NCI-H526 treated with DMSO at 0.1 percent for 48 hours (cell line): ENCODE results near the gene PRUNE2.

ENCODE experiments used
- DNase-seq: peaks from one replicate; lab custom pipeline; 2025; lab: John Stamatoyannopoulos, UW

PRUNE2 gene

GRCh38 chr9:76898786-76899185 is 7.1 kb downstream of the PRUNE2 start:
- DNase-seq: no peak

- DNase-seq: no peak
These were observed 7.9 kb downstream of the PRUNE2 start for GRCh38 chr9:76897804-76898525.

GRCh38 chr9:76896035-76896434 is 9.9 kb downstream of the PRUNE2 start:
- DNase-seq: no peak

DNA sequence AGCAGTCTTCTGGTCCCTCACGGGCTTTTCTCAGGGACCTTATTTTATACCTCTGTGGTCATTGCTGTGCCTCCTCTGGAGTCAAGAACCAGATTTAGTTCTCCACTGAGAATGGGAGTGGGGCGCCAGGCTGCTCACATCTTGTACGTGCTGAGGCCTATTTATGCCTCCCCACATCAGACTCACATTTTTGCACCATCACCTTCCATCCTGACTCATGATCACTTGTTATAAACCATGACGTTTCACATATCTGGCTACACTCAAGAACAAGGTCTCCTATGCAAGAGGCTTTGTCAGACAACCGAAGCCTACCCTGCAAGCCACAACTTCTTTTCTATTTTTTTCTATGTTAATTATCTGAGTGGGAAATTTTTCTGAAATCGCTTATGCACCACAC is 10.7 kb downstream of the PRUNE2 start:
- no peak for DNase-seq

- DNase-seq: no peak
These were observed 11.7 kb downstream of the PRUNE2 start for GRCh38 chr9:76894198-76894597.

GRCh38 chr9:76893395-76893932 is 12.4 kb downstream of the PRUNE2 start:
- DNase-seq: no peak

- DNase-seq: no peak
These were observed 14.0 kb downstream of the PRUNE2 start for GRCh38 chr9:76891874-76892273.

DNA sequence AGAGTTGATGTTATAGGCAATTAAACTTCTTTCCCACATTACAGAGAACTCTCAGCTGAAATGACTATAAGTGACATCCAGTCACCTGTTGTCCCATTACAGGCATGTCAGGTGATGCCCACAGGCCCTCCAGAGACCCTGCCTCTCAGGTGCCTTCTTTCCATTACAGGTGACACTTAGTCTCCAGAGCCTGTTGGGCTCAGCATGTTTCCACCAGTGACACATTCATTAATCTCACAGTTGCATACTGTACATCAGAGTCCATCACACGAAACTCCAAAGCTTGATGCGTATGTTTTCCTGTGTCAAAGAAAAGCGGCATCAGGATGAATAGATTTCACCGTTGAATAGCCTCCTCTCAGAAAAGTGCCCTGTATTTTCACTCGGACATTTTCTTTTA is 14.6 kb downstream of the PRUNE2 start:
- DNase-seq: no peak

DNA sequence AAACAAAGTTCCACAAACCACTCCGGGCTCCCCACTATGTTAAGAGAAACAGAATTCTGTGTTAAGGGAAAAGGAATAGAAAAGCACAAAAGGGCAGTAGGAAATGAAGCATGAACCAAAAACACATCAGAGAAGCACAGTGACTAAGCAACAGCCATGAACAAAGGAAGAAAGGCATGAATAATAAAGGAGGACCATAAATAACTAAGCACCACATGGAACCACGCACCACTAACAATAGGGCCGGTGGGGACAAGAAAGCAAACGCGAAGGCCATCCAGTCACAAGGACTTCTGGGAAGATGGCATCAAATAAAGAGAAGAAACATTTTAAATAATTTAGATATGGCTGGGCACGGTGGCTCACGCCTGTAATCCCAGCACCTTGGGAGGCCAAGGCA is 18.0 kb downstream of the PRUNE2 start:
- no peak for DNase-seq

DNA sequence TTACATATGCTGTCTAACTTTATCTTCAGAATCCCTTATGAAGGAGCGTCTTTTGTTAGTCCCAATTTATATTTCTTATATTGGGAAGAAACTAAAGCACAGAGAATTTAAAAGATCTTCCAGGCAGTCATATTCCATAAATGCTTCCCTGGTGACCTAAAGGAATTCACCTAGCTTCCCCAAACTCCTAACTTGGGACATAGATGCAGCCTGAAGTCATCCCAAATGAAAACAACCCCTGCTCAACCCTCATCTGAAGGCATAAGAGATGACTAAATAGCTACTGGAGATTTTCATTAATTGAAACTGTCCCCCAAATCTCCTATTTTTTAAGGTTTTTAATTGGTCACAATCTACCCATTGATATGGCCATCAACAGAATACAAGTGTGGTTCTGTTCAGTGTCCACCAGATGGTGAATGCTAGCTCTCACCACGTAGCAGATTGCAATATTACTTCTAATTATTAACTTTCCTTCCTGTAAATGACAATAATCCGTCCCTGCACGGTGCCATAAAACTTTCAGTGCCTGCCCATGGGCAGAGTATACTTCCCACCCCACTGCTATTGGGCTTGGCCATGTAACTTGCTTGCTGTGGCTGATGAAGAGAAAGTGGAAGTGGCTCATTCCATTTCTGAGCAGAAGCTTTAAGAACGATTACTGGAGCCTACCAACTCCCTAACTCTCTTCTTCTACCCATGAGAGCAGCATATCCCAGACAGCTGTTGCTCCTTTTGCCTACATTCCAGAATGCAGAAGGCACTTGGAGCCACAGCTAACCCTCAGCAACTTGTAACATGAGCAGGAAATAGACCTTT is 18.7 kb downstream of the PRUNE2 start:
- DNase-seq: no peak

DNA sequence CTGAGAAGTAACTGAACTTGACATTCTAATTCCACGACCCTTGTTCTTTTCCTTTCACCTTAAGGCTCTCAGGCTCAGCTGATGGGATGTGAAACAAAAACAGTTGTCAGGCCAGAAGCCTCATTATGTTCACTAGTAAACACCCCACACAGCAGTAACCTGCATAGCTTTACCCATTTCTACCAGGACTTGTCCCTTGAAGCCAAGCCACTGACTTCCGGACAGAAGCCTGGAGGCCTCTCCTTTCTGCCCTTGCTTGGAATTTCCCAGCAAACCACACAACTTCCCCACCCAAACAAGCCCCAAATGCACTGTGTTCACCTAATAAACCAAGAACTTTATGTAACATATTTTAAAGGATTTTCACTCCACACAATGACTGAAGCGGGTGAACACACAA is 19.6 kb downstream of the PRUNE2 start:
- DNase-seq: no peak

DNA sequence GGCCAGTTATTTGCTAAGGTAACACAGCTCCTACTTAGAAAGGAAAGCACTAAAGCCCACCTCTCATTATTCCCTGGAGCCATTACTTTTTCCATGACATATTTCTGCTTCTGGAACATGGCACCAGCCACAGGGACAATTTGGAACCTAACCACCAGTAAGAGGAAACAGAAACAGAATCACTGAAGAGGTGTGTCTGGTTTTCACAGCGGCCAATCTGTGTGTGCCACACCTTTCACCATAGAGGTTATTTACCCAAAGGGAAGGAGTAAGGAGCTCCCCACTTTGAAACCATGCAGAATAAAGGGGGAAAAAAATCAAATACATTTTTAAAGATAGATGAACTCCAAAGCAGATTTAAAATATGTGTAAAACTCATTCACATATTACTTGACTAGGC is 21.1 kb downstream of the PRUNE2 start:
- no peak for DNase-seq

DNA sequence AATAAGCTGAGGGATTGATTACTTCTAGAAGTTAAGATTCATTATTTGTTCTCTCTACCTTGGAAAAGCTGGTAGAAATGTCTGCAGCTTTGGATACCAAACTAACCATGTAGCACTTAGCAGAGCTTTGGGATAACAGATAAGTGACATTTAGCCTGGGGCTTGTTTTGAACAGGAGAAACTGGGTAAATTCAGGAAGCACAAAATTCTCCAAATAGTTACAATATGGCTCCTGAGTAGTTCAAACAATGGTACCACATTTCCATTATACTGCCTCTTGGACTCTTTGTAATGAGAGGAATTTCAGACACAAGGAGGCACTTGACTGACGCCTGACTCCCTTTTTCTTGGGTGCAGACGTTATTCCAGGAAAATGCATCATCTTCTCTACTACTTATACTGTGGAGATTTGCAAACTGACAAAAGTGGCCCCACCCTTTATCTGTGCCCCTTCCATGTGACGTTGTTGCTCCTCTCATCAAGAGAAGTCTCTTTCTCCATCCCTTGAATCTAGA is 22.5 kb downstream of the PRUNE2 start:
- DNase-seq: no peak

DNA sequence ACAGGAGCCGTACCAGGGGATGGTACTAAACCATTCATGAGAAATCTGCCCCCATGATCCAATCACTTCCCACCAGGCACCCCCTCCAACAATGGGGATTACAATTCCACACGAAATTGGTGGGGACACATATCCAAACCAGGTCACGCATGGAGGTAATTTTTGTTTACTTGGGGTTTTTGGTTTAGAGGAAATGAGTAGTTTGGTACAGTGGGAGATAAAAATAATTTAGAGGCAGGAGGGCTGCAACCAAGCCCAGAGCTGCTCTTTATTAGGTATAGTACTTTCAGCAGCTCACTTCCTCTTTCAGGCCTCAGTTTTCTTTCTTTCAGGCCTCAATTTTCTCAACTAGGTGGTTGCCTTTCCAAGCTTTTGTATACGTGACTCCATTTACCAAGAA is 23.2 kb downstream of the PRUNE2 start:
- no peak for DNase-seq

DNA sequence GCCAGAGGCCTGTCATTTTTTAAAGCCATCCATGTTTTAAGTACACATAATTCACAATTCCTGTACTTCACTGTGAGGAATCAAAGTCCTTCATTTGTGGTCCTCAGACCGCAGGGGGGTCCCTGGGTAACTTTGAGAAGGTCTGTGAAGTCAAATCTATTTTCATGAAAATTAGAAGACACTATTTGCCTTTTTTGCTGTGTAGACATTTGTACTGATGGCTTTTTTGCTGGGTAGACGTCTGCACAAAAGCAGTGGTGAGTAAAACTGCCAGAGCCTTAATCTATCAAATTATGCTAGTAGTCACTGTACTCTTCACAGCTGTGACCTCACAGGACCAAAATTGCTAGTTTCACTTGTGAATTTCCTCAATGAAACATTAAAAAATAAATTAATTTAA is 25.7 kb downstream of the PRUNE2 start:
- no peak for DNase-seq

GRCh38 chr9:76878933-76879332 is 27.0 kb downstream of the PRUNE2 start:
- no peak for DNase-seq

- DNase-seq: no peak
These were observed 28.0 kb downstream of the PRUNE2 start for GRCh38 chr9:76877961-76878360.

- no peak for DNase-seq
These were observed 29.8 kb downstream of the PRUNE2 start for GRCh38 chr9:76876098-76876497.

GRCh38 chr9:76873821-76874220 is 32.1 kb downstream of the PRUNE2 start:
- no peak for DNase-seq

DNA sequence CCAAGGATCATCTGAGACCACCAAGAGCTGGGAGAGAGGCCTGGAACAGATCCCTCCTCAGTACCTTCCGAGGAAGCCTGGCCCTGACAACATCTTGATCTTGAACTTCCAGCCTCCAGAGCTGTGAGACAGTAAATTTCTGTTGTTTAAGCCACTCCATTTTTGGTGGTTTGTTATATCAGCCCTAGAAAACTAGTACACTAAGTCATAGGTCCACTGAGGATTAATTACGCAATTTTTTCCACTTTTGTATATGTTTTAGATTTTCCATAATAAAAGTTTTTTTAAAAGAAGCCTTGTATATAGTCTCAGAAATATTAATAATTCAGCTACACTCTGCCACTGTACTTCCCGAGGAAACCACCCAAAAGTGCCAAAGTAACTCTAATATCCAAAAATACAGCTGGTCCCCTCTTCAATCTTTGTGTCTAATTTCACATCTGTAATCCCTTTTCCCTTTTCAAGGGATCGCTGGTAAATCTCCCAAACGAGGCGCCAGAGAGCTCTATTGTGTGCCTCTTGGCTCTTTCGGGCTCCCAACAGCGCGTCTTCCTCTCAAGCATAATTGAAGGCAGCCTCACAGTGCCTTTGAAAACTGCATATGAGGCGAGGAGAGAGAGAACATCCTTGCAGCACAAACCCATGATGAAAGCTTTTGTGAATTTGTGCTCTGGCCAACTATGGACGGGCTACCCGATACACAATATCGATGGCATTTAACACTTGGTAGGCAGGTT is 32.7 kb downstream of the PRUNE2 start:
- no peak for DNase-seq

GRCh38 chr9:76868897-76869296 is 37.0 kb downstream of the PRUNE2 start:
- DNase-seq: peak; percentile 68

GRCh38 chr9:76866689-76867088 is 39.2 kb downstream of the PRUNE2 start:
- no peak for DNase-seq
